Sigmoid colon (tissue), 7 donors: ENCODE results near the gene GABRB2. TPM values are rescaled to one million over a fixed set of nuclear protein-coding genes. Genes with fewer than 3 reads are reported as not detected.

ENCODE experiments used
- DNase-seq: peaks from one replicate; pipeline ENCODE4 v3.0.0-alpha.2; 2019
- H3K27ac ChIP-seq, 4 donors: fragments of 200-600 bp; sonication (generic); one replicate each; pipeline ENCODE4 v1.5.1; 2016 to 2019; ENCODE audit warnings: mild to moderate bottlenecking in 1 of 4
- H3K27me3 ChIP-seq, 3 donors: fragments of 200-600 bp; sonication (generic); one replicate each; pipeline ENCODE4 v1.5.1; 2019; ENCODE audit warnings: mild to moderate bottlenecking in 1 of 3
- H3K36me3 ChIP-seq, 4 donors: fragments of 200-600 bp; sonication (generic); one replicate each; pipeline ENCODE4 v1.5.1; 2016 to 2019
- H3K4me1 ChIP-seq, 4 donors: fragments of 200-600 bp; sonication (generic); one replicate each; pipeline ENCODE4 v1.5.1; 2017 to 2019
- H3K4me3 ChIP-seq, 4 donors: fragments of 200-600 bp; sonication (generic); one replicate each; pipeline ENCODE4 v1.5.1; 2017 to 2019; ENCODE audit warnings: mild to moderate bottlenecking in 2 of 4, moderate library complexity in 1 of 4
- H3K9me3 ChIP-seq, 4 donors: fragments of 200-600 bp in 3 of 4; sonication (generic) in 3 of 4; one replicate each; pipeline versions ENCODE4 v1.5.1 to v1.6.1; 2013 to 2019
- EP300 ChIP-seq, 4 donors: sonication (generic); formaldehyde crosslinking; IDR thresholded peaks; one replicate each; pipeline ENCODE4 v1.6.1; 2017; ENCODE audit warnings: antibody characterized with exemption in 4 of 4
- POLR2A ChIP-seq, 2 donors: fragments of 450-650 bp; IDR thresholded peaks; one replicate each; pipeline ENCODE4 v1.6.1; 2016; ENCODE audit warnings: antibody characterized with exemption in 2 of 2, mild to moderate bottlenecking in 2 of 2, moderate library complexity in 2 of 2
- POLR2AphosphoS5 ChIP-seq, 4 donors: sonication (generic); formaldehyde crosslinking; IDR thresholded peaks; one replicate each; pipeline ENCODE4 v1.6.1; 2017; ENCODE audit warnings: antibody characterized with exemption in 4 of 4
- WGBS, 2 donors: extraction: QIAGEN DNeasy Blood & Tissue Kit; methylation state at CpG; one replicate each; pipeline ENCODE4 v1.1.7; 2013; 5-methylcytosine and 5-hydroxymethylcytosine counted together
- intact Hi-C: fragments of 100-400 bp; cut with DNase I; formaldehyde crosslinking; loops from one replicate; pipeline ENCODE4 v1.15.1; 2023
- polyA plus RNA-seq, 3 donors: library from polyadenylated mRNA; stranded (reverse); fragments of 200-250 nt; gene quantifications; one replicate each; pipeline ENCODE4 v1.2.3, GENCODE V29; 2013
- total RNA-seq, 4 donors: library from RNA; depleted of rRNA; stranded (reverse); fragments of >200 nt; gene quantifications; one replicate each; pipeline ENCODE4 v1.1.0, GENCODE V29; 2016
- TF ChIP-seq, protein P1 (sequence below), 4 experiments: fragments of 450-650 bp in 3 of 4; fragments of 200-600 bp in 1 of 4; IDR thresholded peaks; one replicate each; pipeline ENCODE4 v1.5.1; 2016 to 2019; ENCODE audit warnings: antibody characterized with exemption in 4 of 4, mild to moderate bottlenecking in 3 of 4, moderate library complexity in 2 of 4
- donor health status: healthy with polysubstance abuse.
- donor health status: Bipolar disorder and iron deficiency.
- donor health status: healthy.

Gene GABRB2
- total and polyA plus RNA-seq, 7 donors, result under 0.01 to 0.55 (median 0.36) TPM

DNA sequence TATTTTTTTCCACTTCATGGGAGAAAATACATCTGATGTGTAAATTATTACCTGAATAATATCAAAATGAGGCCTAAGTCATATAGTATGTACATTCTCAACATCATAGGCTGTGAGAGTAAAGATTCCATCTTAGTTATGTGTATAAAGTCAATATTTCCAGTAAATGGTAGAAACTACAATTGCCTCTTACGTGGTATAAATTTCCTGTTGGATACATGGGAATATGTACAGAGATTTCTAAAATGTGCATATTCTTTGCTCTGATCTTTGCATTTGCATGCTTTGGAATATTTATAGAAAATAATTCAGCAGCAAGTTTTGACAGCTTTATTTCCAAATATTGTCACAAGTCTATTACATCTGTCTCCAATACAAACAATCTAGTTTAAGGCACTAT, 78.8 kb downstream of the GABRB2 start:
- Histone ChIP-seq H3K9me3 (no peaks in the 10 kb centered on the region), H3K36me3 (no peaks in the 10 kb centered on the region), H3K27me3 (no peaks in the 10 kb centered on the region), H3K4me3 (no peak overlapping the region), H3K4me1 (no peaks in the 10 kb centered on the region), H3K27ac (no peak overlapping the region)
- intact Hi-C loops, result no loop called here
- WGBS, 2 donors, result 86% methylated on average over 1 of the region's 1 CpG
- TF ChIP-seq POLR2AphosphoS5 (IDR thresholded peaks at IDR 0.05) (no peak), POLR2A (IDR thresholded peaks at IDR 0.05) (no peak), EP300 (IDR thresholded peaks at IDR 0.05) (no peak)
- TF ChIP-seq, protein P1, sequence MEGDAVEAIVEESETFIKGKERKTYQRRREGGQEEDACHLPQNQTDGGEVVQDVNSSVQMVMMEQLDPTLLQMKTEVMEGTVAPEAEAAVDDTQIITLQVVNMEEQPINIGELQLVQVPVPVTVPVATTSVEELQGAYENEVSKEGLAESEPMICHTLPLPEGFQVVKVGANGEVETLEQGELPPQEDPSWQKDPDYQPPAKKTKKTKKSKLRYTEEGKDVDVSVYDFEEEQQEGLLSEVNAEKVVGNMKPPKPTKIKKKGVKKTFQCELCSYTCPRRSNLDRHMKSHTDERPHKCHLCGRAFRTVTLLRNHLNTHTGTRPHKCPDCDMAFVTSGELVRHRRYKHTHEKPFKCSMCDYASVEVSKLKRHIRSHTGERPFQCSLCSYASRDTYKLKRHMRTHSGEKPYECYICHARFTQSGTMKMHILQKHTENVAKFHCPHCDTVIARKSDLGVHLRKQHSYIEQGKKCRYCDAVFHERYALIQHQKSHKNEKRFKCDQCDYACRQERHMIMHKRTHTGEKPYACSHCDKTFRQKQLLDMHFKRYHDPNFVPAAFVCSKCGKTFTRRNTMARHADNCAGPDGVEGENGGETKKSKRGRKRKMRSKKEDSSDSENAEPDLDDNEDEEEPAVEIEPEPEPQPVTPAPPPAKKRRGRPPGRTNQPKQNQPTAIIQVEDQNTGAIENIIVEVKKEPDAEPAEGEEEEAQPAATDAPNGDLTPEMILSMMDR (IDR thresholded peaks at IDR 0.05), result no peak
- DNase-seq, result no peak

DNA sequence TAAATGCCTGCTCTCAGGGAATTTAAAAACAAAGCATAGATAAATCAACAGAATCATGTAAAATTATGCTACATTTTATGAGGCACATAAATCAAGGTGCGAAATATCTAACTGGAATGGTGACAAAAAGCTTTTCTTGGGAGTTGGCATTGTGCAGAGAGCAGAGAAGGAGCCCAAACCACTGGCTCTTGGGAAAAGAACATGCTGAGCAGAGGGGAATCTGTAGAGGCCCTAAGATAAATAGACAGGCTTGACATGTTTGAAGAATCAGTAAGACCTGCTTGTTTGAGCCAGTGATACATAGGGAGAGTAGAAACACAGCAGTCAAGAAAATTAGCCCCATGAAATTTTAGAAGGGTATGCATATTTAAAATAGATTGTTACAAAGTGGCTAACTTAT, 85.8 kb downstream of the GABRB2 start:
- Histone ChIP-seq H3K4me3 (no peak overlapping the region), H3K27me3 (no peaks in the 10 kb centered on the region), H3K9me3 (no peaks in the 10 kb centered on the region), H3K4me1 (no peaks in the 10 kb centered on the region), H3K27ac (no peak overlapping the region), H3K36me3 (no peaks in the 10 kb centered on the region)
- no peak for DNase-seq
- intact Hi-C loops, result no loop called here
- TF ChIP-seq EP300 (IDR thresholded peaks at IDR 0.05), result no peak
- TF ChIP-seq, protein P1 (IDR thresholded peaks at IDR 0.05), result no peak
- 70 to 76% methylated on average over 1 of the region's 1 CpG for WGBS, 2 donors

DNA sequence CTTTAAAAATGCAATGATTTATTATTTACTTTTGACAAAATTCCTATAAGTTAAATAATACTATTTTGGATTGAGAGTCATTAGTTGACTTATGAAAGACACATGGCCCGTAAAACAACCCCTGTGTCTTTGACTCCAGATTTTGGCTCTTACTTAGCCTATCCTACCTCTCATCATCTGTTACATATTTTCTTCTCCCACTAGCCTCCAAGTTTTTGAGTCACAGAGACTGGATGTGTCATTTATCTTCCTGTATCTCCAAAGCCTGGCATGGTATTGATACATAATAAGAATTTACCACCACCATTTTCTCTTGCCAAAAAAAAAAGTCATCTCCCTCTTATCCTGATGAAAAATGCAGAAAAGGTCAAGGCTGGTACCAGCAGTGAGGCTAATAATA, 99.9 kb downstream of the GABRB2 start:
- WGBS, 2 donors, result 93% methylated on average over 1 of the region's 1 CpG
- H3K4me1 ChIP-seq, result no peaks in the 10 kb centered on the region
- intact Hi-C loops, result no loop called here
- no peak for DNase-seq
- H3K27me3 ChIP-seq, result no peaks in the 10 kb centered on the region
- H3K36me3 ChIP-seq, result no peaks in the 10 kb centered on the region
- H3K9me3 ChIP-seq, result no peaks in the 10 kb centered on the region
- H3K27ac ChIP-seq, result no peak overlapping the region
- TF ChIP-seq EP300 (IDR thresholded peaks at IDR 0.05) (no peak), POLR2AphosphoS5 (IDR thresholded peaks at IDR 0.05) (no peak), POLR2A (IDR thresholded peaks at IDR 0.05) (no peak)
- TF ChIP-seq, protein P1 (IDR thresholded peaks at IDR 0.05), result no peak
- H3K4me3 ChIP-seq, result no peak overlapping the region

DNA sequence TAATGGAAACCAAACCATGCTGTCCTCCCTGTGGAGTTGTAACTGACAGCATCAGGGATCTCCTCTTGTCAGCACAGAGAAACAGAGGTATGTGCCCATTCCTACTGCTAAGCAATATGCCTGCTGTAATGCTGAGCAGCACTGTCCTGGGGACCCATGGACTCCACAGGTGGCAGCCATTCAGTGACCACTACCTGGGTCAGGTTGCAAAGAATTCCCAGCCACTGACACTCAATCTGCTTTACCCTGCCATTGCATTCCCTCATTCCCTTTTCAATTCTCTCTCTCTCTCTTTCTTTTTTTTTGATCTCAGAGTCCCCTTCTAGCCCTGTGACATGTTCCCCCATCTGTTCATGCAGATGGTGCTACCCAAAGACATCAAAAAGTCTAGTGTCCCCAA, 104.1 kb downstream of the GABRB2 start:
- TF ChIP-seq, protein P1 (IDR thresholded peaks at IDR 0.05), result no peak
- TF ChIP-seq POLR2AphosphoS5 (IDR thresholded peaks at IDR 0.05), result no peak
- TF ChIP-seq POLR2A (IDR thresholded peaks at IDR 0.05), result no peak
- TF ChIP-seq EP300 (IDR thresholded peaks at IDR 0.05), result no peak
- DNase-seq, result no peak
- intact Hi-C loops, result no loop called here
- Histone ChIP-seq H3K27ac (no peak overlapping the region), H3K4me3 (no peak overlapping the region), H3K9me3 (no peaks in the 10 kb centered on the region), H3K4me1 (no peaks in the 10 kb centered on the region), H3K36me3 (no peaks in the 10 kb centered on the region), H3K27me3 (no peaks in the 10 kb centered on the region)

DNA sequence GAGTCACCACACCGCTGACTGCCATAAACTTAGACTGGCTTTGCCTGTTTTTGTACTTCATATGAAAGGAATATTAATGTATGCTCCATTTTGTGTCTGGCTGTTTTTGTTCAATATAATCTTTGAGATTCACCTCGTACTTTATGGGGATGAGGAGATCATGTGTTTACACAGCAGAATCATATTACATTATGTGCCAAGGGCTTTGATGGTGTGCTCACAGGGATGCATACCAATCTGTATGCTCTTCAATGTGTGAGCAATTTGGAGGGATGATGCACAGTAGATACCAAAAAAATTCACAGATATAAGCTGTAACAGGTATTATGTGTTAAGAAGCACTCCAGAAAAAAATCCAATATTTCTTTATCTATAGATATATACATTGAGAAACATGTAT, 113.7 kb downstream of the GABRB2 start:
- Histone ChIP-seq H3K9me3 (no peaks in the 10 kb centered on the region), H3K27me3 (no peaks in the 10 kb centered on the region), H3K4me3 (no peak overlapping the region), H3K4me1 (no peaks in the 10 kb centered on the region), H3K27ac (no peak overlapping the region), H3K36me3 (no peaks in the 10 kb centered on the region)
- intact Hi-C loops, result no loop called here
- no peak for DNase-seq
- TF ChIP-seq, protein P1 (IDR thresholded peaks at IDR 0.05), result no peak
- TF ChIP-seq POLR2A (IDR thresholded peaks at IDR 0.05), result no peak
- TF ChIP-seq EP300 (IDR thresholded peaks at IDR 0.05), result no peak
- no peak for TF ChIP-seq POLR2AphosphoS5 (IDR thresholded peaks at IDR 0.05)
- WGBS, 2 donors, result 56 to 67% methylated on average over 2 of the region's 2 CpGs
